GM19035 (cell line): ENCODE results near the gene SPDYE17.
"Not testable (repeated sequence)": the region's sequence is repeated elsewhere in the genome, so short reads cannot be mapped to it uniquely, and the experiment has no call there.

ENCODE experiments used
- ATAC-seq: cut with Tn5 transposase; IDR thresholded peaks from one replicate; pipeline ENCODE4 v1.9.1; 2021; ENCODE audit not compliant: unreplicated experiment

Gene SPDYE17, protein sequence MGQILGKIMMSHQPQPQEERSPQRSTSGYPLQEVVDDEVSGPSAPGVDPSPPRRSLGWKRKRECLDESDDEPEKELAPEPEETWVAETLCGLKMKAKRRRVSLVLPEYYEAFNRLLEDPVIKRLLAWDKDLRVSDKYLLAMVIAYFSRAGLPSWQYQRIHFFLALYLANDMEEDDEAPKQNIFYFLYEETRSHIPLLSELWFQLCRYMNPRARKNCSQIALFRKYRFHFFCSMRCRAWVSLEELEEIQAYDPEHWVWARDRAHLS

DNA sequence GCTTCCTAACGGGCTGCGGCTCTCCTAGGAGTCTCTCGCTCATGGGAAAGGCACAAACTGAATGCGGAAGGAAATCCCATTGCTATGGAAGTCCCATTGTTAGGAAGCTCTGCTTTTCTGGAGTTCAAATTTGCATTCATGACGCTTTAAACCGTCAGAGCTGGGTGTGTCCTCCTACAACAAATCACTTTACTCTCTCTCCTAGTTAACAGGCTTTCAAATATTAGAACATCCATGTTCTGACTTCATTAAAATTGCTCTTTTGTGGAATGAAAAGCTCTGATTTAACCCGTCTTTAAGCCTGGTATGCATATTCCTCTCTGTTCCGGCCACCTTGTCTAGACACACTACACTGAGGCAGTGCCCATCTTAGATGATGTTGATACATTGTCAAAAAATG is at the start of gene SPDYE17:
SPDYE17 (minus strand) TSS at position 101 of the 400 bp plus-strand sequence. CDS start 1,791 bp downstream, outside the sequence.
- not testable (repeated sequence) for ATAC-seq

GRCh38 chr7:77080236-77080635 is 48.1 kb upstream of the SPDYE17 start:
- ATAC-seq: not testable (repeated sequence)

GRCh38 chr7:77079624-77080023 is 47.5 kb upstream of the SPDYE17 start:
- not testable (repeated sequence) for ATAC-seq

GRCh38 chr7:77079112-77079511 is 47.0 kb upstream of the SPDYE17 start:
- ATAC-seq: not testable (repeated sequence)

GRCh38 chr7:77077060-77077459 is 44.9 kb upstream of the SPDYE17 start:
- not testable (repeated sequence) for ATAC-seq

- not testable (repeated sequence) for ATAC-seq
Observed at GRCh38 chr7:77074786-77075396, 42.7 kb upstream of the SPDYE17 start.

DNA sequence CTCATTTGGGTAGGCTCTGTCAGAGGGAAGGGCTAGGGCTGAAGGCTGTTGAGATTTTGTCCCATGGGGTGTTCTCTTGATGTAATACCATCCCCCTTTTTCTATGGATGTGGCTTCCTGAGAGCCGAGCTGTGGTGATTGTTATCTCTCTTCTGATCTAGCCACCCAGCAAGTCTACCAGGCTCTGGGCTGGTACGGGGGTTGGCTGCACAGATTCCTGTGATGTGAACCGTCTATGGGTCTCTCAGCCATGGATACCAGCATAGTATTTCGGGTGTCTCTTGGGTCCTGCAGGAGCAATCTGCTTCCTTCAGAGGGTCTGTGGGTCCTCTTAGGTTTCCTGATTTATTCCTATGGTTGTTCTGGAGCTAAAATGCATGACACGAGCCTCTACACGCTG is 38.9 kb upstream of the SPDYE17 start:
- not testable (repeated sequence) for ATAC-seq

DNA sequence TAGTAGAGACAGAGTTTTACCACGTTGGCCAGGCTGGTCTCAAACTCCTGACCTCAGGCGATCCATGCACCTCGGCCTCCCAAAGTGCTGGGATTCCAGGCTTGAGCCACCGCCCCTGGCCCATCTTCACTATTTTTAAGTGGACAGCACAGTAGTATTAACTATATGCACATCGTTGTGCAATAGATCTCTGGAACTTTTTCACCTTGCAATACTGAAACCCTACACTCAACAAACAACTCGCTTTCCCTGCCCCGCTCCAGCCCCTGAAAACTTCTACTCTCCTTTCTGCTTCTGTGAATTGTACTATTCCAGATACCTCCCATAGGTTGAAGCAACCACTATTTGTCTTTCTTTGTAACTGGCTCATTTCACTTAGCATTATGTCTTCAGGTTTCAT is 33.7 kb upstream of the SPDYE17 start:
- ATAC-seq: not testable (repeated sequence)

GRCh38 chr7:77063732-77064131 is 31.6 kb upstream of the SPDYE17 start:
- ATAC-seq: not testable (repeated sequence)

- ATAC-seq: not testable (repeated sequence)
Observed at GRCh38 chr7:77062557-77062956, 30.4 kb upstream of the SPDYE17 start, which contains the start of gene SPDYE18. Gene SPDYE18, minus strand, starts transcription at chr7:77062558. Its CDS starts 2,046 bp downstream, at chr7:77060512.

- not testable (repeated sequence) for ATAC-seq
Observed at GRCh38 chr7:77026349-77026748, 5.8 kb downstream of the SPDYE17 start.

- ATAC-seq: not testable (repeated sequence)
Observed at GRCh38 chr7:77010074-77010680, 22.0 kb downstream of the SPDYE17 start.

GRCh38 chr7:77008000-77008399 is 24.2 kb downstream of the SPDYE17 start:
- ATAC-seq: not testable (repeated sequence)

GRCh38 chr7:77006127-77007110 is 25.7 kb downstream of the SPDYE17 start:
- not testable (repeated sequence) for ATAC-seq

- ATAC-seq: not testable (repeated sequence)
Observed at GRCh38 chr7:77005461-77006057, 26.6 kb downstream of the SPDYE17 start.

DNA sequence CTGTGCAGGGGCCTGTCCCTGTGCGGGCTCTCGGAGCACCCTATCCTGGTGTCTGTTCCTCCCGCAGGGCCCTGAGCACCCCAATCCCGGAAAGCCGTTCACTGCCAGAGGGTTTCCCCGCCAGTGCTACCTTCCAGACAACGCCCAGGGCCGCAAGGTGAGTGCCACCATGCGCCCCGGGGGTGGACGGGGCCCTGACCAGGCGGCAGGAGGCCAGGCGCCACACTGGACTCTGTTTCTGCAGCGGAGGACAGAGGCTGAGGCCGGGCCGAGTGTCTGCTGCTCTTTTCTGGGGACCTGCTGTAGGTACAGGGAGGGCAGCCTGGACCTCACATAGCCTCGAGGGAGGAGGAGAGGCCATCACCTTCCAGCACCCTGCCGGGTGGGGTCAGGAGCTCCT is 28.0 kb downstream of the SPDYE17 start:
- not testable (repeated sequence) for ATAC-seq

- not testable (repeated sequence) for ATAC-seq
Observed at GRCh38 chr7:77003241-77003640, 28.9 kb downstream of the SPDYE17 start.

DNA sequence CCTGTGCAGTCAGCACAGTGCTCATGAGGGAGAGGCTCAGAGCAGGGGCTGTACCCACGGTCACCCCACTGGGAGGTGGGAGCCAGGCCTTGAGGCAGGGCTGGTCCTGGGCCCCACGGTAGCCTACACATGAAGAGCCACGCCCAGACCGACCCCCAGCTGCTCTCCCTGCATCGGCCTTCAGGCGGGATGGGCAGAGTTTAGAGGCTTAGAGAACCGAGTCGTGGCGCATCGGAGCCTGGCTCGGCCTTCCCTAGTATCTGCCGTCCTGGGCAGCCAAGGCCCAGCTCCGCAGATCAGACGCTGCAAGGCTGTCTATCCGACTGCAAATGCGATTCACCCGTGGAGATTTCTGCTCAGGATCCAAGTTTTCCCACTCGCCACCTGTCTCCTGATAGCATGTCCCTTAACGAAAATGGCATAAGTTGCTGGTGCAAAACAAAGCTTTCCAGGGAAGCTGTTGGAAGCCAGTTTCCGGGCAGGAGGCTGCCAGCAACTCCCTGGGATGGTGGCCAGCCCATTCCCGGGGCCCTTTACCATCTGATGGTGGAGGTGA is 29.4 kb downstream of the SPDYE17 start:
- not testable (repeated sequence) for ATAC-seq

DNA sequence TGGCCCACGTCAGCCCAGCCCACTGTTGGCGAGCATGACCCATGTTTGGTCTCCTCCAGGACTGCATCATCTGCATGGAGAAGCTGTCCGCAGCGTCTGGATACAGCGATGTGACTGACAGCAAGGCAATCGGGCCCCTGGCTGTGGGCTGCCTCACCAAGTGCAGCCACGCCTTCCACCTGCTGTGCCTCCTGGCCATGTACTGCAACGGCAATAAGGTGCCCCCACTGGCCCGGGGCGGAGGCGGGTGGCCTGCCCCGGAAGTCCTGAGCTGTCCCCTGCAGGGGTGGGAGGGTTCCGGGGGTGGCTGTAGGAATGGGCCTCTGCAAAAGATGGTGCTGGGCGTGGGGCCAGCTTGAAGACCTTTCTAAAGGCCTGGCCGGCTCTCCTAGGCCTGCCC is 30.1 kb downstream of the SPDYE17 start:
- ATAC-seq: not testable (repeated sequence)
